GM12878 (cell line): ENCODE results near the gene GKN2. TPM values are rescaled to one million over a fixed set of nuclear protein-coding genes. Genes with fewer than 3 reads are reported as not detected.

Experiments
- CEBPZ ChIP-seq: fragments of 150-350 bp; IDR thresholded peaks from 2 replicates; pipeline ENCODE4 v1.6.1; 2016; ENCODE audit warnings: low read depth, low read length
- CHD2 ChIP-seq: IDR thresholded peaks from 2 replicates; pipeline ENCODE4 v1.6.1; 2011; ENCODE audit warnings: low read depth, low read length, improper control_type of control experiment, borderline replicate concordance
- E2F4 ChIP-seq: IDR thresholded peaks from 2 replicates; pipeline ENCODE4 v1.6.1; 2012; ENCODE audit warnings: low read depth, low read length, improper control_type of control experiment
- IKZF1 ChIP-seq: fragments of 450-650 bp; conservative IDR thresholded peaks from 2 replicates; pipeline ENCODE4 v1.6.1; 2017; ENCODE audit warnings: antibody characterized with exemption, mild to moderate bottlenecking
- POLR2A ChIP-seq: IDR thresholded peaks from 2 replicates; pipeline ENCODE4 v1.6.1; 2011; ENCODE audit warnings: low read depth, mild to moderate bottlenecking, low read length
- RCOR1 ChIP-seq: conservative IDR thresholded peaks from 2 replicates; pipeline ENCODE4 v1.6.1; 2012; ENCODE audit warnings: low read depth, low read length, improper control_type of control experiment
- SP1 ChIP-seq: IDR thresholded peaks from one replicate; pipeline ENCODE4 v1.6.1; 2011; ENCODE audit warnings: low read depth, low read length
- SREBF2 ChIP-seq: IDR thresholded peaks from 2 replicates; pipeline ENCODE4 v1.6.1; 2012; ENCODE audit warnings: mild to moderate bottlenecking, low read length
- polyA plus RNA-seq, 11 experiments: library from polyadenylated mRNA; depleted of rRNA in 4 of 11; unstranded in 6 of 11; stranded (reverse) in 5 of 11; fragments of >200 nt; fragmentation: Nextera tagmentation in 4 of 11; fragmentation: Illumina TruSeq in 1 of 11; extraction: Ambion mirVana in 4 of 11; extraction: Trizol in 1 of 11; gene quantifications; 1 replicate in 1 of 11; 2 replicates in 10 of 11; pipeline versions ENCODE4 v1.2.1 to v1.2.3, GENCODE V29; 2011 to 2016; ENCODE audit warnings: inconsistent platforms in 2 of 11, missing spikeins in 2 of 11, low read depth in 1 of 11
- total RNA-seq, 4 experiments: library from RNA; depleted of rRNA in 3 of 4; stranded (reverse); fragments of >200 nt in 3 of 4; fragmentation: Illumina TruSeq in 1 of 4; extraction: Trizol in 1 of 4; gene quantifications; 2 replicates each; pipeline versions ENCODE4 v1.2.1 to v1.2.3, GENCODE V29; 2013 to 2021
- TF ChIP-seq, protein P1 (sequence below): fragments of 450-650 bp; IDR thresholded peaks from 2 replicates; pipeline ENCODE4 v1.6.1; 2017; ENCODE audit warnings: mild to moderate bottlenecking, moderate library complexity
- TF ChIP-seq, protein P2 (sequence below): fragments of 450-650 bp; IDR thresholded peaks from 2 replicates; pipeline ENCODE4 v1.6.1; 2017; ENCODE audit warnings: borderline replicate concordance
- TF ChIP-seq, protein P3 (sequence below), 3 experiments: IDR thresholded peaks in 2 of 3; conservative IDR thresholded peaks in 1 of 3; 2 replicates each; pipeline ENCODE4 v1.5.1; 2011; ENCODE audit warnings: low read depth in 3 of 3, low read length in 3 of 3, mild to moderate bottlenecking in 3 of 3, control low read depth in 2 of 3, moderate library complexity in 2 of 3, inconsistent platforms in 1 of 3, mixed read lengths in 1 of 3; ENCODE audit not compliant: control insufficient read depth in 2 of 3, insufficient read depth in 1 of 3; ENCODE audit errors: extremely low read depth in 1 of 3
- TF ChIP-seq, protein P4 (sequence below): fragments of 450-650 bp; formaldehyde crosslinking; IDR thresholded peaks from 2 replicates; pipeline ENCODE4 v1.4.0; 2022; ENCODE audit warnings: mild to moderate bottlenecking, moderate library complexity

GKN2 gene
- total and polyA plus RNA-seq, 10 of the 15 experiments (the other 5 are each of a cell fraction or from before 2014, with no cell fraction given), result not detected

- TF ChIP-seq, protein P1, sequence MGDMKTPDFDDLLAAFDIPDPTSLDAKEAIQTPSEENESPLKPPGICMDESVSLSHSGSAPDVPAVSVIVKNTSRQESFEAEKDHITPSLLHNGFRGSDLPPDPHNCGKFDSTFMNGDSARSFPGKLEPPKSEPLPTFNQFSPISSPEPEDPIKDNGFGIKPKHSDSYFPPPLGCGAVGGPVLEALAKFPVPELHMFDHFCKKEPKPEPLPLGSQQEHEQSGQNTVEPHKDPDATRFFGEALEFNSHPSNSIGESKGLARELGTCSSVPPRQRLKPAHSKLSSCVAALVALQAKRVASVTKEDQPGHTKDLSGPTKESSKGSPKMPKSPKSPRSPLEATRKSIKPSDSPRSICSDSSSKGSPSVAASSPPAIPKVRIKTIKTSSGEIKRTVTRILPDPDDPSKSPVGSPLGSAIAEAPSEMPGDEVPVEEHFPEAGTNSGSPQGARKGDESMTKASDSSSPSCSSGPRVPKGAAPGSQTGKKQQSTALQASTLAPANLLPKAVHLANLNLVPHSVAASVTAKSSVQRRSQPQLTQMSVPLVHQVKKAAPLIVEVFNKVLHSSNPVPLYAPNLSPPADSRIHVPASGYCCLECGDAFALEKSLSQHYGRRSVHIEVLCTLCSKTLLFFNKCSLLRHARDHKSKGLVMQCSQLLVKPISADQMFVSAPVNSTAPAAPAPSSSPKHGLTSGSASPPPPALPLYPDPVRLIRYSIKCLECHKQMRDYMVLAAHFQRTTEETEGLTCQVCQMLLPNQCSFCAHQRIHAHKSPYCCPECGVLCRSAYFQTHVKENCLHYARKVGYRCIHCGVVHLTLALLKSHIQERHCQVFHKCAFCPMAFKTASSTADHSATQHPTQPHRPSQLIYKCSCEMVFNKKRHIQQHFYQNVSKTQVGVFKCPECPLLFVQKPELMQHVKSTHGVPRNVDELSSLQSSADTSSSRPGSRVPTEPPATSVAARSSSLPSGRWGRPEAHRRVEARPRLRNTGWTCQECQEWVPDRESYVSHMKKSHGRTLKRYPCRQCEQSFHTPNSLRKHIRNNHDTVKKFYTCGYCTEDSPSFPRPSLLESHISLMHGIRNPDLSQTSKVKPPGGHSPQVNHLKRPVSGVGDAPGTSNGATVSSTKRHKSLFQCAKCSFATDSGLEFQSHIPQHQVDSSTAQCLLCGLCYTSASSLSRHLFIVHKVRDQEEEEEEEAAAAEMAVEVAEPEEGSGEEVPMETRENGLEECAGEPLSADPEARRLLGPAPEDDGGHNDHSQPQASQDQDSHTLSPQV, result no peak
- peak; percentile 82 for TF ChIP-seq POLR2A
- no peak for TF ChIP-seq E2F4
- no peak for TF ChIP-seq CEBPZ
- TF ChIP-seq, protein P2, sequence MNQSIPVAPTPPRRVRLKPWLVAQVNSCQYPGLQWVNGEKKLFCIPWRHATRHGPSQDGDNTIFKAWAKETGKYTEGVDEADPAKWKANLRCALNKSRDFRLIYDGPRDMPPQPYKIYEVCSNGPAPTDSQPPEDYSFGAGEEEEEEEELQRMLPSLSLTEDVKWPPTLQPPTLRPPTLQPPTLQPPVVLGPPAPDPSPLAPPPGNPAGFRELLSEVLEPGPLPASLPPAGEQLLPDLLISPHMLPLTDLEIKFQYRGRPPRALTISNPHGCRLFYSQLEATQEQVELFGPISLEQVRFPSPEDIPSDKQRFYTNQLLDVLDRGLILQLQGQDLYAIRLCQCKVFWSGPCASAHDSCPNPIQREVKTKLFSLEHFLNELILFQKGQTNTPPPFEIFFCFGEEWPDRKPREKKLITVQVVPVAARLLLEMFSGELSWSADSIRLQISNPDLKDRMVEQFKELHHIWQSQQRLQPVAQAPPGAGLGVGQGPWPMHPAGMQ, result no peak
- TF ChIP-seq, protein P3, sequence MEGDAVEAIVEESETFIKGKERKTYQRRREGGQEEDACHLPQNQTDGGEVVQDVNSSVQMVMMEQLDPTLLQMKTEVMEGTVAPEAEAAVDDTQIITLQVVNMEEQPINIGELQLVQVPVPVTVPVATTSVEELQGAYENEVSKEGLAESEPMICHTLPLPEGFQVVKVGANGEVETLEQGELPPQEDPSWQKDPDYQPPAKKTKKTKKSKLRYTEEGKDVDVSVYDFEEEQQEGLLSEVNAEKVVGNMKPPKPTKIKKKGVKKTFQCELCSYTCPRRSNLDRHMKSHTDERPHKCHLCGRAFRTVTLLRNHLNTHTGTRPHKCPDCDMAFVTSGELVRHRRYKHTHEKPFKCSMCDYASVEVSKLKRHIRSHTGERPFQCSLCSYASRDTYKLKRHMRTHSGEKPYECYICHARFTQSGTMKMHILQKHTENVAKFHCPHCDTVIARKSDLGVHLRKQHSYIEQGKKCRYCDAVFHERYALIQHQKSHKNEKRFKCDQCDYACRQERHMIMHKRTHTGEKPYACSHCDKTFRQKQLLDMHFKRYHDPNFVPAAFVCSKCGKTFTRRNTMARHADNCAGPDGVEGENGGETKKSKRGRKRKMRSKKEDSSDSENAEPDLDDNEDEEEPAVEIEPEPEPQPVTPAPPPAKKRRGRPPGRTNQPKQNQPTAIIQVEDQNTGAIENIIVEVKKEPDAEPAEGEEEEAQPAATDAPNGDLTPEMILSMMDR (IDR thresholded peaks at IDR 0.05 in 2 of 3, conservative IDR thresholded peaks at IDR 0.05 in 1 of 3; ENCODE audit: control insufficient read depth in 2 of 3, extremely low read depth in 1 of 3, insufficient read depth in 1 of 3, low read depth in 3 of 3, low read length in 3 of 3), result no peak
- TF ChIP-seq RCOR1, result no peak
- no peak for TF ChIP-seq IKZF1
- TF ChIP-seq, protein P4, sequence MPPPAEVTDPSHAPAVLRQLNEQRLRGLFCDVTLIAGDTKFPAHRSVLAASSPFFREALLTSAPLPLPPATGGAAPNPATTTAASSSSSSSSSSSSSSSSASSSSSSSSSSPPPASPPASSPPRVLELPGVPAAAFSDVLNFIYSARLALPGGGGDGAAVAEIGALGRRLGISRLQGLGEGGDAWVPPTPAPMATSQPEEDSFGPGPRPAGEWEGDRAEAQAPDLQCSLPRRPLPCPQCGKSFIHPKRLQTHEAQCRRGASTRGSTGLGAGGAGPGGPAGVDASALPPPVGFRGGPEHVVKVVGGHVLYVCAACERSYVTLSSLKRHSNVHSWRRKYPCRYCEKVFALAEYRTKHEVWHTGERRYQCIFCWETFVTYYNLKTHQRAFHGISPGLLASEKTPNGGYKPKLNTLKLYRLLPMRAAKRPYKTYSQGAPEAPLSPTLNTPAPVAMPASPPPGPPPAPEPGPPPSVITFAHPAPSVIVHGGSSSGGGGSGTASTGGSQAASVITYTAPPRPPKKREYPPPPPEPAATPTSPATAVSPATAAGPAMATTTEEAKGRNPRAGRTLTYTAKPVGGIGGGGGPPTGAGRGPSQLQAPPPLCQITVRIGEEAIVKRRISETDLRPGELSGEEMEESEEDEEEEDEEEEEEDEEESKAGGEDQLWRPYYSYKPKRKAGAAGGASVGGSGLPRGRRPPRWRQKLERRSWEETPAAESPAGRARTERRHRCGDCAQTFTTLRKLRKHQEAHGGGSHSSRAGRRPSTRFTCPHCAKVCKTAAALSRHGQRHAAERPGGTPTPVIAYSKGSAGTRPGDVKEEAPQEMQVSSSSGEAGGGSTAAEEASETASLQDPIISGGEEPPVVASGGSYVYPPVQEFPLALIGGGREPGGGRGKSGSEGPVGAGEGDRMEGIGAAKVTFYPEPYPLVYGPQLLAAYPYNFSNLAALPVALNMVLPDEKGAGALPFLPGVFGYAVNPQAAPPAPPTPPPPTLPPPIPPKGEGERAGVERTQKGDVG (CRISPR knock-in tag), result no peak
- TF ChIP-seq CHD2, result no peak
- TF ChIP-seq SP1, result no peak
- TF ChIP-seq SREBF2, result no peak
These were observed 44.2 kb downstream of the GKN2 start (continued) for GRCh38 chr2:68908392-68908970.
